GM04503 (cell line): ENCODE data around the gene KDM1A.

Experiments used
- DNase-seq: peaks from one replicate; pipeline ENCODE4 v3.0.0-alpha.2; 2012; ENCODE audit warnings: low read depth

Gene KDM1A

GRCh38 chr1:23110391-23110790 is 91.1 kb downstream of the KDM1A start:
- DNase-seq = no peak

- no peak for DNase-seq
Observed at GRCh38 chr1:23111600-23112535, 92.6 kb downstream of the KDM1A start.

- no peak for DNase-seq
Observed at GRCh38 chr1:23114424-23115079, 95.3 kb downstream of the KDM1A start.

- DNase-seq = no peak
Observed at GRCh38 chr1:23116216-23116836, 97.1 kb downstream of the KDM1A start.

GRCh38 chr1:23116921-23117699 is 97.8 kb downstream of the KDM1A start:
- no peak for DNase-seq

- no peak for DNase-seq
Observed at GRCh38 chr1:23118407-23118806, 99.1 kb downstream of the KDM1A start.

GRCh38 chr1:23118957-23119792 is 99.9 kb downstream of the KDM1A start:
- no peak for DNase-seq

GRCh38 chr1:23120383-23120782 is 101.1 kb downstream of the KDM1A start:
- DNase-seq = no peak

GRCh38 chr1:23122023-23122748 is 102.9 kb downstream of the KDM1A start:
- DNase-seq = no peak

- no peak for DNase-seq
Observed at GRCh38 chr1:23122796-23123195, 103.5 kb downstream of the KDM1A start.

- no peak for DNase-seq
Observed at GRCh38 chr1:23123528-23123927, 104.3 kb downstream of the KDM1A start.

- DNase-seq = no peak
Observed at GRCh38 chr1:23124259-23125026, 105.2 kb downstream of the KDM1A start.

- DNase-seq = no peak
Observed at GRCh38 chr1:23125489-23125888, 106.2 kb downstream of the KDM1A start.

GRCh38 chr1:23126200-23126599 is 106.9 kb downstream of the KDM1A start:
- DNase-seq = no peak

GRCh38 chr1:23126801-23127200 is 107.5 kb downstream of the KDM1A start:
- DNase-seq = no peak

- DNase-seq = no peak
Observed at GRCh38 chr1:23129846-23130245, 110.6 kb downstream of the KDM1A start.

GRCh38 chr1:23132033-23132432 is 112.8 kb downstream of the KDM1A start:
- no peak for DNase-seq
